Mesothelial cell of epicardium (in vitro differentiated cells): Measurements from ENCODE around the gene E2F3. TPM values are rescaled to one million over a fixed set of nuclear protein-coding genes. Genes with fewer than 3 reads are reported as not detected.

Experiments used
- DNase-seq, 2 experiments: peaks; one replicate each; pipeline ENCODE4 v3.0.0; 2021; ENCODE audit warnings: low spot score in 2 of 2; ENCODE audit not compliant: unreplicated experiment in 2 of 2
- H3K27ac Mint-ChIP-seq: 2 replicates; pipeline ENCODE4 v1.8.0; 2021; ENCODE audit warnings: mixed read lengths
- H3K27me3 Mint-ChIP-seq: 2 replicates; pipeline ENCODE4 v1.8.0; 2021; ENCODE audit warnings: low read depth, mixed read lengths
- H3K36me3 Mint-ChIP-seq: 2 replicates; pipeline ENCODE4 v1.8.0; 2021; ENCODE audit warnings: mixed read lengths
- H3K4me1 Mint-ChIP-seq: 2 replicates; pipeline ENCODE4 v1.8.0; 2021; ENCODE audit warnings: mixed read lengths
- H3K4me3 Mint-ChIP-seq: 2 replicates; pipeline ENCODE4 v1.8.0; 2021; ENCODE audit warnings: mild to moderate bottlenecking, moderate library complexity, mixed read lengths
- H3K9me3 Mint-ChIP-seq: 2 replicates; pipeline ENCODE4 v1.8.0; 2021; ENCODE audit warnings: mixed read lengths
- total RNA-seq: library from RNA; stranded (reverse); gene quantifications from 3 replicates; pipeline ENCODE4 v1.2.1, GENCODE V29; 2021
- TF ChIP-seq, protein P1 (sequence below): fragments of 200-600 bp; sonication (generic); IDR thresholded peaks from one replicate; pipeline ENCODE4 v1.5.0; 2021; ENCODE audit warnings: antibody characterized with exemption; ENCODE audit not compliant: unreplicated experiment

The E2F3 gene
- total RNA-seq, 1 donor from 2014 or later, result 24.2 TPM

DNA sequence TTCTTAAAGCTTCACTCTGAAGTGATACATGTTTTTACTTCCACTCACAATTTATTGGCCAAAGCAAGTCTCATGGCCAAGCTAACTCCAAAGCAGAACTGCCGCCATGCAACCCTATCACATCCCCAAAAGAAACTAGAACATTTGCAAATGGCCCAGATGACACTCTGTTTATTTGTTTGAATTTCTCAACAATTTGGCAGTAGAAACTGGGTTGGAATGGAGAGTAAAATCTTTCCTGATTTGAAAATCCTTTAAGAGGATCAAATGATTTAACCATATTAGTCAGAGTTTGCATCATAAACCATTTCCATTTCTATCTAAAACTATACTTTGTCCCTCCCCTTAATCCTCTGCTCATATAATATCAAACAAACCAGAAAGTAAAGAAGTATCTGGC is 39.1 kb upstream of the E2F3 start:
- Mint-ChIP-seq H3K9me3 (peaks cover 8% of the 10 kb centered on the region), H3K27ac (no peak overlapping the region), H3K4me1 (peaks cover 8% of the 10 kb centered on the region), H3K4me3 (no peak overlapping the region), H3K36me3 (no peaks in the 10 kb centered on the region), H3K27me3 (peaks cover 5% of the 10 kb centered on the region)
- no peak for DNase-seq
- TF ChIP-seq, protein P1, sequence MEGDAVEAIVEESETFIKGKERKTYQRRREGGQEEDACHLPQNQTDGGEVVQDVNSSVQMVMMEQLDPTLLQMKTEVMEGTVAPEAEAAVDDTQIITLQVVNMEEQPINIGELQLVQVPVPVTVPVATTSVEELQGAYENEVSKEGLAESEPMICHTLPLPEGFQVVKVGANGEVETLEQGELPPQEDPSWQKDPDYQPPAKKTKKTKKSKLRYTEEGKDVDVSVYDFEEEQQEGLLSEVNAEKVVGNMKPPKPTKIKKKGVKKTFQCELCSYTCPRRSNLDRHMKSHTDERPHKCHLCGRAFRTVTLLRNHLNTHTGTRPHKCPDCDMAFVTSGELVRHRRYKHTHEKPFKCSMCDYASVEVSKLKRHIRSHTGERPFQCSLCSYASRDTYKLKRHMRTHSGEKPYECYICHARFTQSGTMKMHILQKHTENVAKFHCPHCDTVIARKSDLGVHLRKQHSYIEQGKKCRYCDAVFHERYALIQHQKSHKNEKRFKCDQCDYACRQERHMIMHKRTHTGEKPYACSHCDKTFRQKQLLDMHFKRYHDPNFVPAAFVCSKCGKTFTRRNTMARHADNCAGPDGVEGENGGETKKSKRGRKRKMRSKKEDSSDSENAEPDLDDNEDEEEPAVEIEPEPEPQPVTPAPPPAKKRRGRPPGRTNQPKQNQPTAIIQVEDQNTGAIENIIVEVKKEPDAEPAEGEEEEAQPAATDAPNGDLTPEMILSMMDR, result no peak

DNA sequence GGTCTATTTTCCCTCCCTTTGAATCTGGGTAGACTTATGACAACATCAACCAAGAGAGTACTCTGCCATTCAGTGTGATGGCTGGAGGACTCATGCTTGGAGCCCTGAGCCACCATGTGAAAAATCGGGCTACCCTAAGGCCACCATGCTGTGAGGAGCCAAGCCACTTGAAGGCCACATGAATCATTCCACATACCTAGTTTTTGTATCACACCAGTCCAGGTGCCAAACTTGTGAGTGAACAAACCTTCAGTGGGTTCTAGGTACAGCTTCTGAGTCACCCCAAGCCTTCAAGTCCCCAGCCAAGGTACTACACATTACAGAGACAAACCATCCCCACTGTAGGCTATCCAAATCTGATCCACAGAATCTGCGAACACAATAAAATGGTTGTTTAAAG is 37.4 kb upstream of the E2F3 start:
- TF ChIP-seq, protein P1, result no peak

DNA sequence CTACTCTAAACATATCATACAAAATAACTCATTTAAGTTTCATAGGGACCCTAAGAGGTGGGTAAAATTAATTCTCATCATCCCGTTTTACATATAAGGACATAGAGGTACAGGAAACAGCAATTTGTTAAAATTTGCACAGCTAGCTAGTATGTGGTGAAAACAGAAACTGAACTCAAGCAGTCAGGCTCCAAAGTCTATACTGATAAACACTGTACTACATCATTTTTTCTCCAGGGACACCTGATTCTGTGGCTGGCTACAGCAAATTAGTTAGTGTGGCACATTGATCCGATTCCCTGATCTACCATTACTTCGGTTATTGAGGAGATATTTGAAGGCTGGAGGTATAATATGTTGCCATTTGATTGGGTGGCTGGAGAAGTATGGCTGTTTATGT is 36.2 kb upstream of the E2F3 start:
- no peak overlapping the region for H3K27ac Mint-ChIP-seq
- no peaks in the 10 kb centered on the region for H3K36me3 Mint-ChIP-seq
- TF ChIP-seq, protein P1, result no peak
- H3K9me3 Mint-ChIP-seq, result peaks cover 3% of the 10 kb centered on the region
- peaks cover 3% of the 10 kb centered on the region for H3K27me3 Mint-ChIP-seq
- peaks cover 8% of the 10 kb centered on the region for H3K4me1 Mint-ChIP-seq
- no peak for DNase-seq
- no peak overlapping the region for H3K4me3 Mint-ChIP-seq

More for the DNA sequence above, 37.4 kb upstream of the E2F3 start:
- peaks cover 8% of the 10 kb centered on the region for H3K4me1 Mint-ChIP-seq
- H3K4me3 Mint-ChIP-seq, result no peak overlapping the region
- DNase-seq, result no peak
- H3K27ac Mint-ChIP-seq, result no peak overlapping the region
- H3K9me3 Mint-ChIP-seq, result no peaks in the 10 kb centered on the region
- peaks cover 3% of the 10 kb centered on the region for H3K27me3 Mint-ChIP-seq
- no peaks in the 10 kb centered on the region for H3K36me3 Mint-ChIP-seq

DNA sequence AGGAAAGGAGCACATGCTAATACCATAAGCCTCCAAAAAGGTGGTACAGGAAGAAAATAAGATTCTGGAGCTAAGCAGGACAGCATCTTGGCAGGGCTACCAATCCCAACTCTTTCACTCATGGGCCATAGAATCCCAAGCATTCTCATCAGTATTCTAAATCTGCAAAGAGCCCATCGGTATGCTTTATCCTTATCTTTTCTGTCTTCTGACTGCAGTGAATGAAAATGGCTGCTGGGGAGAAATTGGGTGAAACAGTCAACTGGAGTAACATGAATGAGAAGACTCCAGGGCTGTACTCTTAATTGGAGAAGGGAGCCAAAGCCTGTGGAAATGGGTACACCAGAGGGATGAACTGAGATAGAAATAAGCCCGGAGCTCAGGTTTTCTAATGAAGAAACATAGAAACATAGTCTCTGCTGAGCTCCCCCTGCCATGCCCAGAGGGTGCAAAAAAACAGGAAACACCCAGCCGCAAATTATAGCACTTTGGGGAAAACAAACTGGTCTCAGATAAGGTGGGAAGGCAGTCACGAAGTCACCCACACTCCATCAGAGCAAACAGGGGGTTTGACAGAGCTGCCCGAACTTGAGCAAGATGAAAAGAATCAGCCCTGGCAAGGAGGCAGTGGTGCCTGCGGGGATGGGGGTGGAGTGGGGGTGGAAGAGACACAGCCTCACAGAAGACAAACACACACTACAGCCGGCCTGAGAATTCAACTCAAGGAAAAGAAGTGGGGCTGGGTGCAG is 35.4 kb upstream of the E2F3 start:
- H3K9me3 Mint-ChIP-seq, result peaks cover 7% of the 10 kb centered on the region
- TF ChIP-seq, protein P1, result no peak
- H3K27me3 Mint-ChIP-seq, result peaks cover 3% of the 10 kb centered on the region
- H3K4me1 Mint-ChIP-seq, result peaks cover 8% of the 10 kb centered on the region
- peak overlapping the region; percentile 40 for H3K27ac Mint-ChIP-seq
- H3K4me3 Mint-ChIP-seq, result no peak overlapping the region
- H3K36me3 Mint-ChIP-seq, result no peaks in the 10 kb centered on the region
- DNase-seq, result no peak

DNA sequence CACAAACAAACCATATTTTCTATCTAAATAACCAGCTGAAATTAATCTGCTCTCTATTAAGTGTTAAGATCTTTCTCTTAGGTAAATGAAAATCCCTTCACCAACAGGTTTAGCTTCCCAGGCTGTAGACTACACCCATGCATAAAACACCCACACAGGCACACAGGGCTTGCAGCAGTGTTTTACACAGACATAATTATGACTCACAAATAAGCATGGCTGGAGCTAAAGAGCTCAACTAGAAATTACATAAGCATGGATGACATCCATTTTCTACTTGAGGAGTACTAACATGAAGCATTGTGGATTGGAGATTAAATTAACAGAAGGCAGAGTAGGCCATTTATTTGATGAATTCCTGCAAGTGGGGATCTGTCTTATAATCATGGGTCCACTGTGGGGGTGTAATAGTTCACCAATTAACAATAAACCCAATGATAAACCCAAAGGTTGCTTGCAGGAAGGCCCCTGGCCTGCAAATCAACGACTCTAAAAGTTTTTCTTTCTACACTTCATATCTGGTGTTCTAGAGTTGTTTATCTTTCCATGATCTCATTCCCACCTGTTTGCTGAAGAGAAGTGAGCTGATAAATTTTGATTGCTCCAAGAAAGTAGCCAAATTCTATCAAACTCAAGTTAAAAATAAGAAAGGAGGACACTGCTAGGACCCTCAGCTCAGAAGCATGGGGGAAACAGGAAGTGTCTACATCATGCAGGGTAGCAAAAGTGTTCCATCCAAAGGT is 33.8 kb upstream of the E2F3 start:
- no peak overlapping the region for H3K4me3 Mint-ChIP-seq
- no peak for DNase-seq
- TF ChIP-seq, protein P1, result no peak
- no peak overlapping the region for H3K27ac Mint-ChIP-seq
- peaks cover 8% of the 10 kb centered on the region for H3K4me1 Mint-ChIP-seq
- H3K36me3 Mint-ChIP-seq, result no peaks in the 10 kb centered on the region
- H3K27me3 Mint-ChIP-seq, result peaks cover 3% of the 10 kb centered on the region
- H3K9me3 Mint-ChIP-seq, result peaks cover 7% of the 10 kb centered on the region
